K562 (cell line): Measurements from ENCODE around the gene TMEM217. TPM values are rescaled to one million over a fixed set of nuclear protein-coding genes. Genes with fewer than 3 reads are reported as not detected.

Source experiments
- CHD7 ChIP-seq: fragments of 200-600 bp; sonication (generic); IDR thresholded peaks from one replicate; pipeline ENCODE4 v1.6.1; 2012; ENCODE audit warnings: mild to moderate bottlenecking, low read depth, low read length, inconsistent platforms
- KLF16 ChIP-seq: IDR thresholded peaks from 2 replicates; pipeline ENCODE4 v1.6.1; 2016; ENCODE audit warnings: antibody characterized with exemption
- TRIM24 ChIP-seq, 2 experiments: fragments of 450-650 bp; IDR thresholded peaks; 2 replicates each; pipeline ENCODE4 v1.6.1; 2016
- ZNF407 ChIP-seq: fragments of 450-650 bp; IDR thresholded peaks from 2 replicates; pipeline ENCODE4 v1.6.1; 2016; ENCODE audit warnings: low read depth
- ZNF518B ChIP-seq: fragments of 250-450 bp; sonication (Bioruptor Pico); IDR thresholded peaks from 2 replicates; pipeline ENCODE4 v1.5.0; 2021; ENCODE audit warnings: mild to moderate bottlenecking, moderate library complexity
- polyA plus RNA-seq, 8 experiments: library from polyadenylated mRNA; depleted of rRNA in 4 of 8; stranded (reverse) in 5 of 8; unstranded in 3 of 8; fragments of >200 nt; fragmentation: Nextera tagmentation in 2 of 8; fragmentation: Illumina TruSeq in 1 of 8; extraction: Ambion mirVana in 2 of 8; extraction: Trizol in 1 of 8; gene quantifications; 2 replicates each; pipeline versions ENCODE4 v1.2.1 to v1.2.3, GENCODE V29; 2011 to 2014; ENCODE audit warnings: inconsistent platforms in 1 of 8, missing spikeins in 1 of 8
- total RNA-seq, 7 experiments: library from RNA; depleted of rRNA in 6 of 7; stranded (reverse); fragments of >200 nt in 6 of 7; fragmentation: Illumina TruSeq in 2 of 7; extraction: Trizol in 2 of 7; gene quantifications; 2 replicates each; pipeline versions ENCODE4 v1.2.1 to v1.2.3, GENCODE V29; 2011 to 2021; ENCODE audit warnings: low replicate concordance in 1 of 7

Gene TMEM217
- total and polyA plus RNA-seq, 9 of the 15 experiments (the other 6 are each of a cell fraction or from before 2014, with no cell fraction given): 1.3 to 8.0 (median 1.9) TPM

- TF ChIP-seq ZNF518B (CRISPR knock-in tag): no peak
- no peak for TF ChIP-seq TRIM24 (IDR thresholded peaks at IDR 0.05)
- TF ChIP-seq CHD7: no peak
- no peak for TF ChIP-seq KLF16
- TF ChIP-seq ZNF407: no peak
Observed at GRCh38 chr6:37180075-37180474, 77.9 kb downstream of the TMEM217 start (continued).
